ENCODE results near the gene IL22RA1. TPM values are rescaled to one million over a fixed set of nuclear protein-coding genes. Genes with fewer than 3 reads are reported as not detected.

Gene IL22RA1
- total RNA-seq, 1 experiment from 2014 or later: 0.13 TPM

- Histone ChIP-seq H4K8ac (replicated peaks; ENCODE audit: insufficient read length, low read depth, low read length) (no peak overlapping the region), H2AFZ (ENCODE audit: low read length) (no peak overlapping the region), H3K27ac (ENCODE audit: insufficient read length, low read depth, low read length) (no peak overlapping the region), H3K56ac (ENCODE audit: insufficient read length, low read depth, low read length) (no peak overlapping the region), H3K79me2 (ENCODE audit: insufficient read depth, low read length) (peaks cover 3% of the 10 kb centered on the region; the same call in 1 of the 2 replicates), H3K4me2 (ENCODE audit: insufficient read depth, insufficient read length, low read length) (no peak overlapping the region), H2BK120ac (ENCODE audit: low read depth, low read length, poor library complexity, severe bottlenecking) (no peak overlapping the region), H2AK5ac (ENCODE audit: insufficient read length, low read length) (no peak overlapping the region), H3K4me1 (ENCODE audit: insufficient read depth, low read length) (no peaks in the 10 kb centered on the region; the same call in 1 of the 2 replicates), H3K79me1 (ENCODE audit: insufficient read depth, low read depth, low read length, poor library complexity, severe bottlenecking) (no peaks in the 10 kb centered on the region), H3K14ac (ENCODE audit: insufficient read depth, low read length) (no peak overlapping the region), H3K23me2 (ENCODE audit: insufficient read length, low read depth, low read length, poor library complexity, severe bottlenecking) (peaks cover 11% of the 10 kb centered on the region), H3K4ac (ENCODE audit: low read depth, low read length) (no peak overlapping the region), H2BK20ac (ENCODE audit: low read depth, low read length, poor library complexity, severe bottlenecking) (no peak overlapping the region), H3K27me3 (ENCODE audit: insufficient read depth, low read length) (no peaks in the 10 kb centered on the region; the same call in 1 of the 2 replicates), H2BK5ac (ENCODE audit: insufficient read length, low read length) (no peak overlapping the region), H2BK12ac (ENCODE audit: insufficient read length, low read depth, low read length) (no peak overlapping the region), H4K5ac (ENCODE audit: insufficient read length, low read depth, low read length) (no peak overlapping the region), H3K18ac (ENCODE audit: insufficient read length, low read depth, low read length) (no peak overlapping the region), H3K9ac (ENCODE audit: extremely low read depth, insufficient read length, low read length) (no peak overlapping the region), H3K23ac (ENCODE audit: insufficient read length, low read depth, low read length) (no peak overlapping the region), H2BK15ac (ENCODE audit: low read depth, low read length) (no peak overlapping the region), H3T11ph (ENCODE audit: low read length) (no peak overlapping the region), H4K91ac (ENCODE audit: insufficient read length, low read depth, low read length) (no peak overlapping the region), H4K20me1 (ENCODE audit: control insufficient read depth, insufficient read depth, insufficient read length) (no peaks in the 10 kb centered on the region), H3K9me3 (ENCODE audit: control insufficient read depth, low read depth, low read length) (no peaks in the 10 kb centered on the region)
- Mint-ChIP-seq H3K27ac (no peak overlapping the region), H3K4me3 (no peak overlapping the region), H3K4me1 (peaks cover 11 to 34% of the 10 kb centered on the region in 2 experiments), H3K27me3 (ENCODE audit: low read depth) (peaks cover 5% of the 10 kb centered on the region), H3K36me3 (ENCODE audit: insufficient read depth in 1 of 3, low read depth in 3 of 3) (no peaks in the 10 kb centered on the region), H3K9me3 (peaks cover 0 to 3% of the 10 kb centered on the region in 2 experiments; a peak in 1 of 5 replicates)
- no peak for TF ChIP-seq CTCF (conservative IDR thresholded peaks at IDR 0.05)
- WGBS (ENCODE audit: extremely low coverage, insufficient read length, low lambda C conversion rate): no CpG with 5 or more reads among the region's 7 CpGs
- DNase-seq: no peak
Observed at GRCh38 chr1:24189528-24189927, 46.6 kb upstream of the IL22RA1 start.

All from H9 (cell line).